A549 (cell line): ENCODE measurements around the gene IGF1. TPM values are rescaled to one million over a fixed set of nuclear protein-coding genes. Genes with fewer than 3 reads are reported as not detected.

Experiments used
- ATAC-seq, 2 experiments: fragments of 200-7000 bp in 1 of 2; fragments of >200 bp in 1 of 2; cut with Nextera tagmentation in 1 of 2; cut with Tn5 transposase in 1 of 2; 3 replicates each; pipeline versions ENCODE4 v1.8.0 to v1.9.1; 2018 to 2020; ENCODE audit warnings: mild to moderate bottlenecking in 1 of 2, moderate library complexity in 1 of 2
- CTCF ChIA-PET: fragments of 300-600 bp; sonication (Branson Sonifier 250); formaldehyde crosslinking; extraction: SDS; loops from one replicate; lab custom pipeline; 2021; ENCODE audit warnings: antibody characterized with exemption, inconsistent platforms; lab: Yijun Ruan, JAX
- POLR2A ChIA-PET: fragments of 350-600 bp; formaldehyde crosslinking; extraction: SDS; loops from one replicate; lab custom pipeline; 2021; ENCODE audit warnings: antibody characterized with exemption, inconsistent platforms; lab: Yijun Ruan, JAX
- DNase-seq, 2 experiments: peaks; one replicate each; pipeline versions ENCODE4 v3.0.0 to v3.0.0-alpha.2; 2011 to 2016; ENCODE audit warnings: low read depth in 1 of 2, low spot score in 1 of 2
- FAIRE-seq: peaks from 2 replicates; lab custom pipeline; 2011; peaks lifted over from hg19 to GRCh38; lab: Jason Lieb, UNC
- H3K27ac ChIP-seq, 2 experiments: fragments of >200 bp; sonication (Bioruptor Twin); formaldehyde crosslinking; 3 replicates each; pipeline ENCODE4 v1.5.1; 2016 to 2017
- H3K4me1 ChIP-seq: fragments of >200 bp; sonication (Bioruptor Twin); formaldehyde crosslinking; 3 replicates; pipeline ENCODE4 v1.6.1; 2016
- H3K4me2 ChIP-seq: fragments of >200 bp; sonication (Bioruptor Twin); formaldehyde crosslinking; 3 replicates; pipeline ENCODE4 v1.6.1; 2016
- H3K4me3 ChIP-seq: fragments of >200 bp; sonication (Bioruptor Twin); formaldehyde crosslinking; 3 replicates; pipeline ENCODE4 v1.5.1; 2016
- H3K9me3 ChIP-seq: fragments of >200 bp; sonication (Bioruptor Twin); formaldehyde crosslinking; 3 replicates; pipeline ENCODE4 v1.6.1; 2016
- ATOH8 ChIP-seq: fragments of 250-450 bp; sonication (Bioruptor Pico); IDR thresholded peaks from 2 replicates; pipeline ENCODE4 v1.5.0; 2020; ENCODE audit warnings: low read depth, mild to moderate bottlenecking, moderate library complexity
- BCL3 ChIP-seq: fragments of >200 bp; sonication (Bioruptor Twin); formaldehyde crosslinking; IDR thresholded peaks from 3 replicates; pipeline ENCODE4 v1.6.1; 2016
- BHLHE40 ChIP-seq: IDR thresholded peaks from 2 replicates; pipeline ENCODE4 v1.6.1; 2012; ENCODE audit warnings: low read depth, low read length, inconsistent platforms
- CBX2 ChIP-seq: fragments of 200-600 bp; sonication (generic); IDR thresholded peaks from 2 replicates; pipeline ENCODE4 v1.6.1; 2016; ENCODE audit warnings: low read depth, mild to moderate bottlenecking, borderline replicate concordance
- CBX8 ChIP-seq: fragments of 200-600 bp; sonication (generic); IDR thresholded peaks from 2 replicates; pipeline ENCODE4 v1.6.1; 2016
- CHD4 ChIP-seq: fragments of 200-600 bp; sonication (generic); IDR thresholded peaks from 2 replicates; pipeline ENCODE4 v1.6.1; 2016; ENCODE audit warnings: antibody characterized with exemption, mild to moderate bottlenecking, borderline replicate concordance
- E2F6 ChIP-seq: IDR thresholded peaks from 2 replicates; pipeline ENCODE4 v1.6.1; 2012; ENCODE audit warnings: low read depth, borderline replicate concordance
- FOXS1 ChIP-seq: fragments of 250-450 bp; sonication (Bioruptor Pico); IDR thresholded peaks from 2 replicates; pipeline ENCODE4 v1.5.0; 2020; ENCODE audit warnings: mild to moderate bottlenecking, moderate library complexity
- HEYL ChIP-seq: fragments of 250-450 bp; sonication (Bioruptor Pico); IDR thresholded peaks from 2 replicates; pipeline ENCODE4 v1.8.0; 2021; ENCODE audit warnings: mild to moderate bottlenecking, moderate library complexity
- HMGXB4 ChIP-seq: fragments of 250-450 bp; sonication (Bioruptor Pico); IDR thresholded peaks from 2 replicates; pipeline ENCODE4 v1.5.0; 2021; ENCODE audit warnings: mild to moderate bottlenecking, moderate library complexity, borderline replicate concordance
- HOXA7 ChIP-seq: fragments of 250-450 bp; sonication (Bioruptor Pico); IDR thresholded peaks from 2 replicates; pipeline ENCODE4 v1.5.0; 2020; ENCODE audit warnings: mild to moderate bottlenecking, moderate library complexity
- HOXB5 ChIP-seq: fragments of 250-450 bp; sonication (Bioruptor Pico); IDR thresholded peaks from 2 replicates; pipeline ENCODE4 v1.5.0; 2020; ENCODE audit warnings: mild to moderate bottlenecking, moderate library complexity
- MYC ChIP-seq: IDR thresholded peaks from 2 replicates; pipeline ENCODE4 v1.6.1; 2012; ENCODE audit warnings: mild to moderate bottlenecking, inconsistent platforms, low read length, improper control_type of control experiment, borderline replicate concordance
- NFE2L2 ChIP-seq: fragments of 150-350 bp; conservative IDR thresholded peaks from 2 replicates; pipeline ENCODE4 v1.6.1; 2014; ENCODE audit warnings: low read length
- NPAS2 ChIP-seq: fragments of 250-450 bp; sonication (Bioruptor Pico); IDR thresholded peaks from 2 replicates; pipeline ENCODE4 v1.8.0; 2022; ENCODE audit warnings: mild to moderate bottlenecking, moderate library complexity, borderline replicate concordance
- POLR2AphosphoS2 ChIP-seq: conservative IDR thresholded peaks from 2 replicates; pipeline ENCODE4 v1.6.1; 2012; ENCODE audit warnings: low read length, improper control_type of control experiment, inconsistent platforms
- RAD21 ChIP-seq, 2 experiments: fragments of >200 bp in 1 of 2; sonication (Bioruptor Twin) in 1 of 2; formaldehyde crosslinking in 1 of 2; IDR thresholded peaks in 1 of 2; conservative IDR thresholded peaks in 1 of 2; 2 replicates in 1 of 2; 3 replicates in 1 of 2; pipeline ENCODE4 v1.6.1; 2012 to 2018; ENCODE audit warnings: inconsistent platforms in 1 of 2
- RCOR1 ChIP-seq: fragments of 150-350 bp; IDR thresholded peaks from 2 replicates; pipeline ENCODE4 v1.6.1; 2014; ENCODE audit warnings: antibody characterized with exemption, low read length, low read depth
- RNF2 ChIP-seq: fragments of 200-600 bp; sonication (generic); IDR thresholded peaks from 2 replicates; pipeline ENCODE4 v1.6.1; 2016; ENCODE audit warnings: low read depth, mild to moderate bottlenecking, antibody characterized with exemption, moderate library complexity, borderline replicate concordance
- SMC3 ChIP-seq: fragments of >200 bp; sonication (Bioruptor Twin); formaldehyde crosslinking; IDR thresholded peaks from 3 replicates; pipeline ENCODE4 v1.6.1; 2018; ENCODE audit warnings: inconsistent platforms
- TFCP2L1 ChIP-seq: fragments of 250-450 bp; sonication (Bioruptor Pico); IDR thresholded peaks from 2 replicates; pipeline ENCODE4 v1.5.0; 2021; ENCODE audit warnings: mild to moderate bottlenecking
- TP53 ChIP-seq: fragments of 250-450 bp; sonication (Bioruptor Pico); IDR thresholded peaks from 2 replicates; pipeline ENCODE4 v1.5.0; 2021; ENCODE audit warnings: mild to moderate bottlenecking, moderate library complexity
- ZNF302 ChIP-seq: fragments of 250-450 bp; sonication (Bioruptor Pico); IDR thresholded peaks from 2 replicates; pipeline ENCODE4 v1.9.0; 2021; ENCODE audit warnings: inconsistent platforms, mild to moderate bottlenecking, moderate library complexity
- ZSCAN20 ChIP-seq: fragments of 250-450 bp; sonication (Bioruptor Pico); IDR thresholded peaks from 2 replicates; pipeline ENCODE4 v1.8.0; 2022; ENCODE audit warnings: mild to moderate bottlenecking, moderate library complexity
- WGBS: methylation state at CpG from one replicate; pipeline ENCODE4 v1.1.6; 2017; ENCODE audit errors: missing lambda C conversion rate; 5-methylcytosine and 5-hydroxymethylcytosine counted together
- polyA plus RNA-seq, 4 experiments: library from polyadenylated mRNA; depleted of rRNA in 3 of 4; stranded (reverse); fragments of >200 nt; fragmentation: RNase III in 1 of 4; extraction: RNeasy Plus Mini Kit Qiagen cat#74134 plus additional on column Dnase treatment in 1 of 4; gene quantifications; 2 replicates in 3 of 4; 3 replicates in 1 of 4; pipeline ENCODE4 v1.2.3, GENCODE V29; 2011 to 2017
- TF ChIP-seq, protein P1 (sequence below): fragments of 150-350 bp; IDR thresholded peaks from 2 replicates; pipeline ENCODE4 v1.6.1; 2014; ENCODE audit warnings: low read depth, mild to moderate bottlenecking, low read length
- TF ChIP-seq, protein P2 (sequence below): fragments of 450-650 bp; IDR thresholded peaks from 2 replicates; pipeline ENCODE4 v1.6.1; 2014; ENCODE audit warnings: antibody characterized with exemption
- TF ChIP-seq, protein P3 (sequence below): IDR thresholded peaks from 2 replicates; pipeline ENCODE4 v1.6.1; 2012

The IGF1 gene
- polyA plus RNA-seq, 2 of the 4 experiments (the other 2 are of a cell fraction): 0.16 TPM; not detected in 1

GRCh38 chr12:102371165-102371564 is 109.2 kb downstream of the IGF1 start:
- Histone ChIP-seq H3K9me3 (0 out of 3 replicates have a peak, but pooled peaks cover 6% of the 10 kb centered on the region), H3K4me3 (no peak overlapping the region), H3K4me2 (no peak overlapping the region), H3K27ac (no peak overlapping the region), H3K4me1 (no peaks in the 10 kb centered on the region)
- 12% methylated on average over 2 of the region's 2 CpGs for WGBS
- CTCF ChIA-PET: no interaction called here
- TF ChIP-seq HOXB5 (no peak), FOXS1 (CRISPR knock-in tag) (no peak), BCL3 (no peak)
- FAIRE-seq (no peak), DNase-seq (no peak), ATAC-seq (no peak)
- POLR2A ChIA-PET: no interaction called here

GRCh38 chr12:102369876-102370275 is 110.5 kb downstream of the IGF1 start:
- POLR2A ChIA-PET: no interaction called here

DNA sequence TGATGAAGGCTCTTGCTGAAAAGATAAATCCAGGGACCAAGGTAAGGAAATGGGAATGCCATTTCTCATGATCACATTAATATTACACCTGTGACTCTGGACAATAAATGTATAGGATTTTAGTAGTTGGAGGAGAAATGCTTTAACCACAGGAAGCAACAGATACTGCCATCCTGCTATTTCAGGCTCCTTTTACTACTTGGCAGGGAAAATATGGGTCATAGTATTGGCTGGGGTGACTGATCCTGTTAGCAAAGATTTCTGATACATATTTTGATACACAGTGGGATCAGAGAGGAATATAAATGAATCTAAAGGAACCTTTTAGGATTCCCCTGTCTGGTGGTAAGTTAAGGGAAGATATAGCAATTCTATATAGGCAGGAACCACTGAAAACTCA is 115.0 kb downstream of the IGF1 start:
- POLR2A ChIA-PET: no interaction called here

More at GRCh38 chr12:102369876-102370275, 110.5 kb downstream of the IGF1 start:
- DNase-seq: no peak
- ATAC-seq: no peak
- Histone ChIP-seq H3K4me3 (no peak overlapping the region), H3K4me2 (no peak overlapping the region), H3K27ac (no peak overlapping the region), H3K4me1 (no peaks in the 10 kb centered on the region), H3K9me3 (0 out of 3 replicates have a peak, but pooled peaks cover 6% of the 10 kb centered on the region)
- CTCF ChIA-PET: no interaction called here
- WGBS: 0% methylated on average over 2 of the region's 2 CpGs
- FAIRE-seq: no peak
- no peak for TF ChIP-seq TFCP2L1 (CRISPR knock-in tag)
- TF ChIP-seq CHD4: no peak
- TF ChIP-seq RAD21 (conservative IDR thresholded peaks at IDR 0.05 in 1 of 2, IDR thresholded peaks at IDR 0.05 in 1 of 2): no peak
- TF ChIP-seq CBX2: no peak
- TF ChIP-seq NPAS2 (CRISPR knock-in tag): no peak
- no peak for TF ChIP-seq ATOH8 (CRISPR knock-in tag)

More for the DNA sequence above, 115.0 kb downstream of the IGF1 start:
- H3K4me3 ChIP-seq: no peak overlapping the region
- no peak overlapping the region for H3K4me2 ChIP-seq
- H3K9me3 ChIP-seq: 0 out of 3 replicates have a peak, but pooled peaks cover 6% of the 10 kb centered on the region
- DNase-seq (no peak), FAIRE-seq (no peak), ATAC-seq (no peak)
- TF ChIP-seq CBX8 (no peak), HMGXB4 (CRISPR knock-in tag) (no peak), ZSCAN20 (no peak), RNF2 (no peak), HEYL (CRISPR knock-in tag) (no peak), SMC3 (no peak), BHLHE40 (no peak), HOXA7 (CRISPR knock-in tag) (no peak), MYC (no peak), TP53 (CRISPR knock-in tag) (no peak), POLR2AphosphoS2 (no peak), E2F6 (no peak), RCOR1 (no peak), NFE2L2 (no peak), NPAS2 (CRISPR knock-in tag) (no peak), ZNF302 (no peak)
- TF ChIP-seq, protein P1, sequence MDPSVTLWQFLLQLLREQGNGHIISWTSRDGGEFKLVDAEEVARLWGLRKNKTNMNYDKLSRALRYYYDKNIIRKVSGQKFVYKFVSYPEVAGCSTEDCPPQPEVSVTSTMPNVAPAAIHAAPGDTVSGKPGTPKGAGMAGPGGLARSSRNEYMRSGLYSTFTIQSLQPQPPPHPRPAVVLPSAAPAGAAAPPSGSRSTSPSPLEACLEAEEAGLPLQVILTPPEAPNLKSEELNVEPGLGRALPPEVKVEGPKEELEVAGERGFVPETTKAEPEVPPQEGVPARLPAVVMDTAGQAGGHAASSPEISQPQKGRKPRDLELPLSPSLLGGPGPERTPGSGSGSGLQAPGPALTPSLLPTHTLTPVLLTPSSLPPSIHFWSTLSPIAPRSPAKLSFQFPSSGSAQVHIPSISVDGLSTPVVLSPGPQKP: no peak
- TF ChIP-seq, protein P2, sequence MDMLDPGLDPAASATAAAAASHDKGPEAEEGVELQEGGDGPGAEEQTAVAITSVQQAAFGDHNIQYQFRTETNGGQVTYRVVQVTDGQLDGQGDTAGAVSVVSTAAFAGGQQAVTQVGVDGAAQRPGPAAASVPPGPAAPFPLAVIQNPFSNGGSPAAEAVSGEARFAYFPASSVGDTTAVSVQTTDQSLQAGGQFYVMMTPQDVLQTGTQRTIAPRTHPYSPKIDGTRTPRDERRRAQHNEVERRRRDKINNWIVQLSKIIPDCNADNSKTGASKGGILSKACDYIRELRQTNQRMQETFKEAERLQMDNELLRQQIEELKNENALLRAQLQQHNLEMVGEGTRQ: no peak
- TF ChIP-seq, protein P3, sequence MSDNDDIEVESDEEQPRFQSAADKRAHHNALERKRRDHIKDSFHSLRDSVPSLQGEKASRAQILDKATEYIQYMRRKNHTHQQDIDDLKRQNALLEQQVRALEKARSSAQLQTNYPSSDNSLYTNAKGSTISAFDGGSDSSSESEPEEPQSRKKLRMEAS: no peak
- no peaks in the 10 kb centered on the region for H3K4me1 ChIP-seq
- CTCF ChIA-PET: no interaction called here
- no peak overlapping the region for H3K27ac ChIP-seq
